Measurements from ENCODE around the gene CYFIP1.

CYFIP1 gene

GRCh38 chr15:22844421-22845288 lies 135.5 kb downstream of the CYFIP1 start:
- TF ChIP-seq MAX (IDR thresholded peaks at IDR 0.05; ENCODE audit: low read depth, low read length) = no peak

DNA sequence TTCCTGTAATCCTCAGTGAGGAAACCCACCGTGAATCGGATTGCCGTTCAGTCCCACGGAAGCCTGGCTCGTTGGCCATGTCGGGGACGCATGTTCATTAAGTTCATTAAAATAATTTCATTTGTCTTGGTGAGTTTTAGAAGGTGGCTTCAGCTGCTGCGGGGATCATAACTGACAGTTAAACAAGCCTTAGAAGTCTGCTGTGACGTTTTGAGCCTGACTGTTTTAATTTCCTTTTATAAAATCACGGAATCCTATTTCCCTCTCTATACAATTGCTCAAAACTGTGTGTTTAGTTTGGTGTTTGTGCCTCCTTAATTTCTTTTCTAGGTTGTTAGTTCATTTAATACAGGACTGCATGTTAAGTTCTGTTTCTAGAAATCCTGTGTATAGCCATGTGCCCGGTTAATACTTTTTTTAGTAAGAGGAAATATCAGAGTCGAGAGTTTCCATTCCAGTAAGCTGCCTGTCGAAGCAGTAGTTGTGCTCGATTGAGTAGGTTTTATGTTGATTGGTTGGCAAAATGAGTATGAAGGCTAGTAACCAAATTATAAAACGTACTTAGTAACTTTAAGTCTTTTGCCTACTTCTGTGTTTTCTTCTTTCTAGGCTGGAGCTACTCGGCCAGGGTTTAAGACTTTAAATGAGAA lies 141.0 kb downstream of the CYFIP1 start:
- DNase-seq (ENCODE audit: low read depth) = peak; percentile 13
- TF ChIP-seq MYC (IDR thresholded peaks at IDR 0.05; ENCODE audit: low read depth, low read length) (no peak), CTCF (IDR thresholded peaks at IDR 0.05; ENCODE audit: low read depth, low read length) (no peak), POLR2A (IDR thresholded peaks at IDR 0.05; ENCODE audit: extremely low read depth, insufficient read length) (no peak), MAX (IDR thresholded peaks at IDR 0.05; ENCODE audit: low read depth, low read length) (no peak)
- peak overlapping the region; percentile 100 for H3K4me3 ChIP-seq (ENCODE audit: low read depth, low read length)

More at GRCh38 chr15:22844421-22845288, 135.5 kb downstream of the CYFIP1 start:
- DNase-seq (ENCODE audit: low read depth) = no peak
- no peak overlapping the region for H3K4me3 ChIP-seq (ENCODE audit: low read depth, low read length)

GRCh38 chr15:22838292-22839042 lies 141.7 kb downstream of the CYFIP1 start, which contains the start of gene NIPA2:
TSS of gene NIPA2 (plus strand) at chr15:22838666. CDS start at chr15:22851732, 13,066 bp downstream.
- H3K4me3 ChIP-seq (ENCODE audit: low read depth, low read length) = peak within 1 kb of the TSS; percentile 100
- peak; percentile 83 for TF ChIP-seq POLR2A (IDR thresholded peaks at IDR 0.05; ENCODE audit: extremely low read depth, insufficient read length)
- TF ChIP-seq MYC (IDR thresholded peaks at IDR 0.05; ENCODE audit: low read depth, low read length) = peak; percentile 36; the same call in 1 of the 2 replicates
- no peak for TF ChIP-seq CTCF (IDR thresholded peaks at IDR 0.05; ENCODE audit: low read depth, low read length)
- peak; percentile 97 for DNase-seq (ENCODE audit: low read depth)

GRCh38 chr15:22831473-22831872 lies 148.7 kb downstream of the CYFIP1 start:
- H3K4me3 ChIP-seq (ENCODE audit: low read depth, low read length) = no peak overlapping the region
- no peak for DNase-seq (ENCODE audit: low read depth)
- TF ChIP-seq MAX (IDR thresholded peaks at IDR 0.05; ENCODE audit: low read depth, low read length) (no peak), CTCF (IDR thresholded peaks at IDR 0.05; ENCODE audit: low read depth, low read length) (no peak), POLR2A (IDR thresholded peaks at IDR 0.05; ENCODE audit: extremely low read depth, insufficient read length) (no peak), MYC (IDR thresholded peaks at IDR 0.05; ENCODE audit: low read depth, low read length) (no peak)

DNA sequence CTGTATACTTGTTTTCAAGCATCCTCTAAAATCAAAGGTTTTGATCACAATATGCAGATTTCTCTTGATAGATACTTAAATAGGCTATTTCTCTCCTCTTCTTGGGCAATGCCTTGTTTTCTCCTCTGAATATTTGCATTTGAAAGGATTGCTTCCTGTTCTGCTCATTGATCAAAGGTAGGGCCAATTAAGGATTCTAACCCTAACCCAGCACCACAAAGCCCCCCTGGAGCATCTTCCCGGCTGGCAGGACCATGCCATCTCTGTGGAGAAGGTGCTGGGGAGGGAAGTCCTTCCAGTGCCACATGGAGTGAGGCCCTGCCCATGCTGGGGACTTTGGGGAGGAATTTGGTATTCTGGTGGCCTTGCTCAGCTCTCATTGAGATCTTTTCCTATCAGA lies 153.0 kb downstream of the CYFIP1 start:
- TF ChIP-seq MAX (IDR thresholded peaks at IDR 0.05; ENCODE audit: low read depth, low read length) = no peak
- no peak for TF ChIP-seq POLR2A (IDR thresholded peaks at IDR 0.05; ENCODE audit: extremely low read depth, insufficient read length)
- TF ChIP-seq CTCF (IDR thresholded peaks at IDR 0.05; ENCODE audit: low read depth, low read length) = no peak
- TF ChIP-seq MYC (IDR thresholded peaks at IDR 0.05; ENCODE audit: low read depth, low read length) = no peak
- no peak overlapping the region for H3K4me3 ChIP-seq (ENCODE audit: low read depth, low read length)
- DNase-seq (ENCODE audit: low read depth) = no peak

Data from NB4 (cell line).